ENCODE data around the gene FGF10. TPM values are rescaled to one million over a fixed set of nuclear protein-coding genes. Genes with fewer than 3 reads are reported as not detected.

FGF10 gene
- total RNA-seq, 1 experiment from 2014 or later: not detected

DNA sequence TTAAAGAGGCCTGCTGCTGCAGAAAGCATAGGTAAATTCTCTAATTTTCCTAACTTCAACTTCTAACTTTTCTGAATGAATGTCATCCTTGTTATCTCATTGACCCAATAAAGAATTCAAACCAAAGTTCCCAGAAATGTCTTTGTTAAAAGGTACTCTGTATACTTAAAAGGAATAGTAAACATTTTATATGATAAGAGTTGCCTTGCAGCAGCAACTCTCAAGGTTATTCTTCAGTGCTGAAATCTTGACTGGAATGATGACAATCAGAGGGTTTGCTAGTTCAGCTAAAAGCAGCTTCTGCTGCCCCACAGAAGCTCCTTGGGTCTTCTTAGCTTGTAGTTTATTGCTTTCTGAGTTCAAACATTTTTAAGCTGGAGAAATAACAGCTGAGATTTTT is 28.3 kb downstream of the FGF10 start:
- H3K4me1 ChIP-seq (ENCODE audit: control insufficient read depth, insufficient read depth, low read length): no peaks in the 10 kb centered on the region
- H3K27me3 ChIP-seq (ENCODE audit: control insufficient read depth, insufficient read depth, low read length): no peaks in the 10 kb centered on the region
- ATAC-seq (no peak), DNase-seq (ENCODE audit: low read depth, low spot score) (no peak)
- no peaks in the 10 kb centered on the region for H3K9me3 ChIP-seq (ENCODE audit: control insufficient read depth, insufficient read depth, low read depth, low read length)
- in situ Hi-C loops (cut with HindIII; ENCODE audit: low pct_unique_long_range_greater_than_20kb, low sequenced_read_pairs): no loop called here
- no TSS peak for BruUV-seq (replicated peaks)
- intact Hi-C loops (cut with micrococcal nuclease; ENCODE audit: unreplicated experiment): no loop called here
- ChIA-PET POLR2A (no interaction called here), CTCF (no interaction called here)
- TF ChIP-seq TCF7L2 (IDR thresholded peaks at IDR 0.05; ENCODE audit: low read depth, low read length) (no peak), POLR2AphosphoS5 (IDR thresholded peaks at IDR 0.05; ENCODE audit: low read depth, low read length) (no peak), SIN3A (IDR thresholded peaks at IDR 0.05; ENCODE audit: borderline replicate concordance, insufficient read depth, low read depth, low read length) (no peak)
- TF ChIP-seq, protein P1, sequence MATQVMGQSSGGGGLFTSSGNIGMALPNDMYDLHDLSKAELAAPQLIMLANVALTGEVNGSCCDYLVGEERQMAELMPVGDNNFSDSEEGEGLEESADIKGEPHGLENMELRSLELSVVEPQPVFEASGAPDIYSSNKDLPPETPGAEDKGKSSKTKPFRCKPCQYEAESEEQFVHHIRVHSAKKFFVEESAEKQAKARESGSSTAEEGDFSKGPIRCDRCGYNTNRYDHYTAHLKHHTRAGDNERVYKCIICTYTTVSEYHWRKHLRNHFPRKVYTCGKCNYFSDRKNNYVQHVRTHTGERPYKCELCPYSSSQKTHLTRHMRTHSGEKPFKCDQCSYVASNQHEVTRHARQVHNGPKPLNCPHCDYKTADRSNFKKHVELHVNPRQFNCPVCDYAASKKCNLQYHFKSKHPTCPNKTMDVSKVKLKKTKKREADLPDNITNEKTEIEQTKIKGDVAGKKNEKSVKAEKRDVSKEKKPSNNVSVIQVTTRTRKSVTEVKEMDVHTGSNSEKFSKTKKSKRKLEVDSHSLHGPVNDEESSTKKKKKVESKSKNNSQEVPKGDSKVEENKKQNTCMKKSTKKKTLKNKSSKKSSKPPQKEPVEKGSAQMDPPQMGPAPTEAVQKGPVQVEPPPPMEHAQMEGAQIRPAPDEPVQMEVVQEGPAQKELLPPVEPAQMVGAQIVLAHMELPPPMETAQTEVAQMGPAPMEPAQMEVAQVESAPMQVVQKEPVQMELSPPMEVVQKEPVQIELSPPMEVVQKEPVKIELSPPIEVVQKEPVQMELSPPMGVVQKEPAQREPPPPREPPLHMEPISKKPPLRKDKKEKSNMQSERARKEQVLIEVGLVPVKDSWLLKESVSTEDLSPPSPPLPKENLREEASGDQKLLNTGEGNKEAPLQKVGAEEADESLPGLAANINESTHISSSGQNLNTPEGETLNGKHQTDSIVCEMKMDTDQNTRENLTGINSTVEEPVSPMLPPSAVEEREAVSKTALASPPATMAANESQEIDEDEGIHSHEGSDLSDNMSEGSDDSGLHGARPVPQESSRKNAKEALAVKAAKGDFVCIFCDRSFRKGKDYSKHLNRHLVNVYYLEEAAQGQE (IDR thresholded peaks at IDR 0.05; ENCODE audit: insufficient read depth in 1 of 2, low read depth in 2 of 2, low read length in 1 of 2): no peak
- TF ChIP-seq, protein P2, sequence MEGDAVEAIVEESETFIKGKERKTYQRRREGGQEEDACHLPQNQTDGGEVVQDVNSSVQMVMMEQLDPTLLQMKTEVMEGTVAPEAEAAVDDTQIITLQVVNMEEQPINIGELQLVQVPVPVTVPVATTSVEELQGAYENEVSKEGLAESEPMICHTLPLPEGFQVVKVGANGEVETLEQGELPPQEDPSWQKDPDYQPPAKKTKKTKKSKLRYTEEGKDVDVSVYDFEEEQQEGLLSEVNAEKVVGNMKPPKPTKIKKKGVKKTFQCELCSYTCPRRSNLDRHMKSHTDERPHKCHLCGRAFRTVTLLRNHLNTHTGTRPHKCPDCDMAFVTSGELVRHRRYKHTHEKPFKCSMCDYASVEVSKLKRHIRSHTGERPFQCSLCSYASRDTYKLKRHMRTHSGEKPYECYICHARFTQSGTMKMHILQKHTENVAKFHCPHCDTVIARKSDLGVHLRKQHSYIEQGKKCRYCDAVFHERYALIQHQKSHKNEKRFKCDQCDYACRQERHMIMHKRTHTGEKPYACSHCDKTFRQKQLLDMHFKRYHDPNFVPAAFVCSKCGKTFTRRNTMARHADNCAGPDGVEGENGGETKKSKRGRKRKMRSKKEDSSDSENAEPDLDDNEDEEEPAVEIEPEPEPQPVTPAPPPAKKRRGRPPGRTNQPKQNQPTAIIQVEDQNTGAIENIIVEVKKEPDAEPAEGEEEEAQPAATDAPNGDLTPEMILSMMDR (IDR thresholded peaks at IDR 0.05): no peak
- H3K4me3 ChIP-seq (ENCODE audit: low read depth in 2 of 2, low read length in 2 of 2): no peak overlapping the region
- H3K36me3 ChIP-seq (ENCODE audit: control insufficient read depth, insufficient read depth, low read length): no peaks in the 10 kb centered on the region
- H3K27ac ChIP-seq (ENCODE audit: low read length): no peak overlapping the region

DNA sequence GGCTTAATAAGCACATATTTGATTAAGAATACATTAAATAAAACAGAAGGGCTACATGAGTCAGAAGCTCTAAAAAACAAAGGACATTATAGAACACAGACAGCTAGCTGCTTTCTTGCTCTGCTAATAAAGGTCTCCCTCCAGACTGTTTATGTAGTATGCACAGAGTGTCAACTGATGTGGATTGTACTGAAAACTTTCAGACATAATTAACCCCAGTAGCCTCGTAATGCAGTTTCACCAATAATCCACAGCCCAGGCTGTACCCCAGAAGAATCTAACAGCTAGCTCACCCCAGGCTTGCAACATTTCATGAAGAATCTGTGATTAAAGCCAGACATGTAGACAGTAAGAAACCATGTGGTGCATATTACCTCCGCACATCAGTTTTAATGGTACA is 30.8 kb downstream of the FGF10 start:
- in situ Hi-C loops (cut with HindIII; ENCODE audit: low pct_unique_long_range_greater_than_20kb, low sequenced_read_pairs) (no loop called here), intact Hi-C loops (cut with micrococcal nuclease; ENCODE audit: unreplicated experiment) (no loop called here)
- Histone ChIP-seq H3K27me3 (ENCODE audit: control insufficient read depth, insufficient read depth, low read length) (no peaks in the 10 kb centered on the region), H3K4me3 (ENCODE audit: low read depth in 2 of 2, low read length in 2 of 2) (no peak overlapping the region), H3K27ac (ENCODE audit: low read length) (no peak overlapping the region), H3K9me3 (ENCODE audit: control insufficient read depth, insufficient read depth, low read depth, low read length) (no peaks in the 10 kb centered on the region), H3K36me3 (ENCODE audit: control insufficient read depth, insufficient read depth, low read length) (no peaks in the 10 kb centered on the region), H3K4me1 (ENCODE audit: control insufficient read depth, insufficient read depth, low read length) (no peaks in the 10 kb centered on the region)
- no peak for DNase-seq (ENCODE audit: low read depth, low spot score)
- BruUV-seq (replicated peaks): no TSS peak
- TF ChIP-seq, protein P2 (IDR thresholded peaks at IDR 0.05): no peak
- TF ChIP-seq, protein P1 (IDR thresholded peaks at IDR 0.05; ENCODE audit: insufficient read depth in 1 of 2, low read depth in 2 of 2, low read length in 1 of 2): no peak
- TF ChIP-seq POLR2AphosphoS5 (IDR thresholded peaks at IDR 0.05; ENCODE audit: low read depth, low read length): no peak
- no peak for TF ChIP-seq TCF7L2 (IDR thresholded peaks at IDR 0.05; ENCODE audit: low read depth, low read length)
- no peak for TF ChIP-seq SIN3A (IDR thresholded peaks at IDR 0.05; ENCODE audit: borderline replicate concordance, insufficient read depth, low read depth, low read length)
- CTCF ChIA-PET: no interaction called here
- no peak for ATAC-seq
- POLR2A ChIA-PET: no interaction called here

Measured in Panc1 (cell line).